ENCODE data around the gene TRIM64.
"Not testable (repeated sequence)": the region's sequence is repeated elsewhere in the genome, so short reads cannot be mapped to it uniquely, and the experiment has no call there.

The TRIM64 gene

DNA sequence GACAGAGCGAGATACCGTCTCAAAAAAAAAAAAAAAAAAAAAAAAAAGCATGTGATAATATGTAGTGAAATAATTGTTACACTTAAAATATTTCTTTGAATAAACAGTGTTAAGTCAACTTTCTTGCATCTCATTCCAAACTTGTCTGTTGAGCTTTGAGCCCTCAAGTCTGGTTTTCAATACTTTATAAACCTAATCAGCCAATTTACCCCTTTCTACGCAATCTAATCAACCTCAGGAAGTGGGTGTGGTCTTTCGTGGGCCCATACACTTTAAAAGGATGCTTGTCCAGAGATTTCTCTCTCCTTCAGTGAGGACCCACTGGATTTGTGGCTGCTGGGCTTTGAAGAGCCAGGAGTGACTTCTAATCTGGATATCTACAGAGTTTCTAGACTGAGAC lies at the start of gene TRIM64:
TSS of gene TRIM64 (plus strand) at position 301 of the 400 bp plus-strand sequence. CDS start 2,467 bp downstream, outside the sequence.
- not testable (repeated sequence) for DNase-seq

- DNase-seq = no peak
Observed at GRCh38 chr11:89922195-89922660, 43.6 kb upstream of the TRIM64 start, which contains the start of gene TRIM49D1. TSS of gene TRIM49D1 (minus strand) at chr11:89922245. CDS start at chr11:89917710, 4,535 bp downstream.

GRCh38 chr11:89923764-89924163 lies 42.1 kb upstream of the TRIM64 start, which contains the start of gene TRIM49D2:
TSS of gene TRIM49D2 (plus strand) at chr11:89924064. CDS start at chr11:89926762, 2,698 bp downstream.
- not testable (repeated sequence) for DNase-seq

DNA sequence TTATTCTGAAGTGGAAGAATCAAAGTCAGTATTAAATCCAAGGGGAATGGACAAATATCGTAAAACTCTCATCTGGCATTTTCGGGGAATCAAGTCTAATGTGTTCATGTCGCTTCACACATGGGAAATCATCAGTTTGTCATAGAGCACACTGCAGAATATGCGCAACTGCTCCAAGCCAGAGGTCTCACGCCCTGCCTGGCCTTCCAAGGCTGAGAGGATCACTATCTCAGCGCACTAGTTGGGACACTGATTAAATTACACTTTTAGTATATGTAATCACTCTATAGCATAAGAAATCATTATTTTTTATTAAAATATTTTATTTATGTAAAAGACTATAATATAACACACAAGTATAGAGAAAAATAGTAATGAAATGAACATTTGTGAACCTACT lies 5.0 kb upstream of the TRIM64 start:
- not testable (repeated sequence) for DNase-seq
